Neural progenitor cell (in vitro differentiated cells): ENCODE results near the gene CAPRIN1.

Experiments
- EZH2phosphoT487 ChIP-seq: fragments of 200-600 bp; sonication (generic); IDR thresholded peaks from 2 replicates; pipeline ENCODE4 v1.6.1; 2017; ENCODE audit warnings: antibody characterized with exemption
- TF ChIP-seq, protein P1 (sequence below): fragments of 200-600 bp; sonication (generic); IDR thresholded peaks from 2 replicates; pipeline ENCODE4 v1.5.1; 2017; ENCODE audit warnings: antibody characterized with exemption, mild to moderate bottlenecking

- TF ChIP-seq, protein P1, sequence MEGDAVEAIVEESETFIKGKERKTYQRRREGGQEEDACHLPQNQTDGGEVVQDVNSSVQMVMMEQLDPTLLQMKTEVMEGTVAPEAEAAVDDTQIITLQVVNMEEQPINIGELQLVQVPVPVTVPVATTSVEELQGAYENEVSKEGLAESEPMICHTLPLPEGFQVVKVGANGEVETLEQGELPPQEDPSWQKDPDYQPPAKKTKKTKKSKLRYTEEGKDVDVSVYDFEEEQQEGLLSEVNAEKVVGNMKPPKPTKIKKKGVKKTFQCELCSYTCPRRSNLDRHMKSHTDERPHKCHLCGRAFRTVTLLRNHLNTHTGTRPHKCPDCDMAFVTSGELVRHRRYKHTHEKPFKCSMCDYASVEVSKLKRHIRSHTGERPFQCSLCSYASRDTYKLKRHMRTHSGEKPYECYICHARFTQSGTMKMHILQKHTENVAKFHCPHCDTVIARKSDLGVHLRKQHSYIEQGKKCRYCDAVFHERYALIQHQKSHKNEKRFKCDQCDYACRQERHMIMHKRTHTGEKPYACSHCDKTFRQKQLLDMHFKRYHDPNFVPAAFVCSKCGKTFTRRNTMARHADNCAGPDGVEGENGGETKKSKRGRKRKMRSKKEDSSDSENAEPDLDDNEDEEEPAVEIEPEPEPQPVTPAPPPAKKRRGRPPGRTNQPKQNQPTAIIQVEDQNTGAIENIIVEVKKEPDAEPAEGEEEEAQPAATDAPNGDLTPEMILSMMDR: no peak
- no peak for TF ChIP-seq EZH2phosphoT487
Measured at GRCh38 chr11:34012734-34013133, 38.8 kb upstream of the CAPRIN1 start.
